Endodermal cell (in vitro differentiated cells): Measurements from ENCODE around the gene NFE2L2. TPM values are rescaled to one million over a fixed set of nuclear protein-coding genes. Genes with fewer than 3 reads are reported as not detected.

Source experiments
- DNase-seq: peaks from one replicate; pipeline ENCODE4 v3.0.0-alpha.2; 2017
- H3K27ac ChIP-seq: 2 replicates; pipeline ENCODE4 v1.5.1; 2013; ENCODE audit warnings: mild to moderate bottlenecking, low read depth, low read length, moderate library complexity
- H3K27me3 ChIP-seq: 2 replicates; pipeline ENCODE4 v1.6.1; 2013; ENCODE audit warnings: mild to moderate bottlenecking, low read length, moderate library complexity; ENCODE audit not compliant: insufficient read depth, control insufficient read depth, poor library complexity, severe bottlenecking
- H3K36me3 ChIP-seq: 2 replicates; pipeline ENCODE4 v1.7.0; 2013; ENCODE audit warnings: mild to moderate bottlenecking, low read length, moderate library complexity; ENCODE audit not compliant: control insufficient read depth, insufficient read depth
- H3K4me1 ChIP-seq: one replicate; pipeline ENCODE4 v1.7.0; 2013; ENCODE audit warnings: low read length; ENCODE audit not compliant: control insufficient read depth, insufficient read depth
- H3K4me3 ChIP-seq: 2 replicates; pipeline ENCODE4 v1.5.1; 2013; ENCODE audit warnings: mild to moderate bottlenecking, low read length, moderate library complexity
- H3K9ac ChIP-seq: 2 replicates; pipeline ENCODE4 v1.6.1; 2013; ENCODE audit warnings: mild to moderate bottlenecking, low read length, moderate library complexity; ENCODE audit not compliant: poor library complexity, severe bottlenecking; ENCODE audit errors: extremely low read depth
- H3K9me3 ChIP-seq: 2 replicates; pipeline ENCODE4 v1.6.1; 2013; ENCODE audit warnings: mild to moderate bottlenecking, low read length, moderate library complexity; ENCODE audit not compliant: control insufficient read depth
- H3K27ac Mint-ChIP-seq: 2 replicates; pipeline ENCODE4 v1.8.0; 2020; ENCODE audit warnings: mixed read lengths
- H3K27me3 Mint-ChIP-seq: 2 replicates; pipeline ENCODE4 v1.8.0; 2021; ENCODE audit warnings: mild to moderate bottlenecking, mixed read lengths; ENCODE audit not compliant: insufficient read depth
- H3K36me3 Mint-ChIP-seq: 2 replicates; pipeline ENCODE4 v1.8.0; 2020; ENCODE audit warnings: low read depth, mixed read lengths
- H3K4me1 Mint-ChIP-seq: 2 replicates; pipeline ENCODE4 v1.8.0; 2020; ENCODE audit warnings: mixed read lengths
- H3K4me3 Mint-ChIP-seq: 2 replicates; pipeline ENCODE4 v1.8.0; 2020; ENCODE audit warnings: mild to moderate bottlenecking, moderate library complexity, mixed read lengths
- H3K9me3 Mint-ChIP-seq: 2 replicates; pipeline ENCODE4 v1.8.0; 2020; ENCODE audit warnings: mild to moderate bottlenecking, mixed read lengths
- WGBS, 2 experiments: methylation state at CpG; one replicate each; pipeline versions ENCODE4 v1.1.5 to v1.1.7; 2013; ENCODE audit warnings: missing lambda C conversion rate in 2 of 2, mixed read lengths in 1 of 2; ENCODE audit not compliant: insufficient coverage in 1 of 2, insufficient read length in 1 of 2; 5-methylcytosine and 5-hydroxymethylcytosine counted together
- total RNA-seq, 2 donors: library from RNA; stranded (reverse); fragmentation: NEBNext Ultra II Directional in 1 of 2; extraction: Animal tissue kit (Norgen Biotek cat#: 25700) in 1 of 2; gene quantifications; 2 replicates in 1 of 2; 3 replicates in 1 of 2; pipeline ENCODE4 v1.2.1, GENCODE V29; 2021
- TF ChIP-seq, protein P1 (sequence below): fragments of 200-600 bp; sonication (generic); conservative IDR thresholded peaks from 2 replicates; pipeline ENCODE4 v1.5.0; 2021; ENCODE audit warnings: antibody characterized with exemption, mild to moderate bottlenecking

NFE2L2 gene
- total RNA-seq, 2 donors from 2014 or later, result 59.0 to 59.1 TPM

DNA sequence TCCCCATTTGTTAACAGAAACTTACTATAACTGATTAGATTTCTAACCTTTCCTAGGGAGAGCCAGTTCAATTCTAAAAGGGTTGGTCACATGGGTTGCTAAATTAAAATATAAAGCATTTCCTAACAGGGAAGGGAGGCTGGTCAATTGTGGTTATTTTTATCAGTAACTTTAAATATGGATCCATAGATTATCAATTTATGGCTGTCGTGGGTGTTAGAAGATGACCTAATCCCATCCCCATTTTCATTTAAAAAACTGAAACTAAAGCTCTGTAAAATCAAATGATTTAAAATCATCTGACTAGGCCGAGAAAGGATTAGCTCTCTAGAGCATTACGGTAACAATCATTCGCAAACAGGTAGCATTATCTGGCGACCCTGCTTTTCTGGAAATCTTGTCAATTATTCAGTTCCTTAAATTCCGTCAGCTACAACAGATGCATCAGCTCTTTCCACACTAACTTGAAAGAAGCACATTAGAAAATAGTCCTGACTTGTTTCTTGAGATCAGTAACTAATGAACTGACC, 52.9 kb downstream of the NFE2L2 start:
- Histone ChIP-seq H3K27ac (peak overlapping the region; percentile 98), H3K4me1 (peaks cover 4% of the 10 kb centered on the region), H3K9me3 (no peaks in the 10 kb centered on the region), H3K36me3 (peaks cover 30% of the 10 kb centered on the region), H3K4me3 (peak overlapping the region; percentile 82), H3K27me3 (no peaks in the 10 kb centered on the region), H3K9ac (peak overlapping the region; percentile 99)
- Mint-ChIP-seq H3K27ac (peak overlapping the region; percentile 100), H3K36me3 (peaks cover 33% of the 10 kb centered on the region), H3K4me1 (peaks cover 31% of the 10 kb centered on the region), H3K27me3 (peaks cover 10% of the 10 kb centered on the region), H3K4me3 (peak overlapping the region; percentile 91), H3K9me3 (no peaks in the 10 kb centered on the region)
- no peak for DNase-seq
- WGBS, 2 experiments, result 34 to 40% methylated on average over 6 of the region's 6 CpGs
- TF ChIP-seq, protein P1, sequence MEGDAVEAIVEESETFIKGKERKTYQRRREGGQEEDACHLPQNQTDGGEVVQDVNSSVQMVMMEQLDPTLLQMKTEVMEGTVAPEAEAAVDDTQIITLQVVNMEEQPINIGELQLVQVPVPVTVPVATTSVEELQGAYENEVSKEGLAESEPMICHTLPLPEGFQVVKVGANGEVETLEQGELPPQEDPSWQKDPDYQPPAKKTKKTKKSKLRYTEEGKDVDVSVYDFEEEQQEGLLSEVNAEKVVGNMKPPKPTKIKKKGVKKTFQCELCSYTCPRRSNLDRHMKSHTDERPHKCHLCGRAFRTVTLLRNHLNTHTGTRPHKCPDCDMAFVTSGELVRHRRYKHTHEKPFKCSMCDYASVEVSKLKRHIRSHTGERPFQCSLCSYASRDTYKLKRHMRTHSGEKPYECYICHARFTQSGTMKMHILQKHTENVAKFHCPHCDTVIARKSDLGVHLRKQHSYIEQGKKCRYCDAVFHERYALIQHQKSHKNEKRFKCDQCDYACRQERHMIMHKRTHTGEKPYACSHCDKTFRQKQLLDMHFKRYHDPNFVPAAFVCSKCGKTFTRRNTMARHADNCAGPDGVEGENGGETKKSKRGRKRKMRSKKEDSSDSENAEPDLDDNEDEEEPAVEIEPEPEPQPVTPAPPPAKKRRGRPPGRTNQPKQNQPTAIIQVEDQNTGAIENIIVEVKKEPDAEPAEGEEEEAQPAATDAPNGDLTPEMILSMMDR, result no peak

DNA sequence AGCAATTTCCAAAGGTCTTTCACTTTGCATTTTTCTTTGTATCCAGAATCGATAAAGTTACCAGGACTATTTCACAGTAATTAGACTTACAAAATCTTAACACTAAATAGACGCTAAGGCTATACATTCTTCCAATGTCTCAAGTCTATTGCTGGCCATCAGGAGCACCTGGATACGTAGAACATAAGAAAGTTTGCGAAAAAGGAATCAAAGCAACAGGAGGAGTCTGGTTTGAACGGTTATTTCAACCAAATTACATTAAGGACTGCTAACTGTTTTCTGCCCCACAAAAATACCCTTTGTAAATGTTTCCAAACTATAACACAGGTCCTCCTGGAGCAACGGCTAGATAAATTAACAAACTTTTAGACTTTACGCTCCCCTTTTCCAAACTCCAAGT, 53.4 kb downstream of the NFE2L2 start:
- peaks cover 15% of the 10 kb centered on the region for H3K27me3 Mint-ChIP-seq

DNA sequence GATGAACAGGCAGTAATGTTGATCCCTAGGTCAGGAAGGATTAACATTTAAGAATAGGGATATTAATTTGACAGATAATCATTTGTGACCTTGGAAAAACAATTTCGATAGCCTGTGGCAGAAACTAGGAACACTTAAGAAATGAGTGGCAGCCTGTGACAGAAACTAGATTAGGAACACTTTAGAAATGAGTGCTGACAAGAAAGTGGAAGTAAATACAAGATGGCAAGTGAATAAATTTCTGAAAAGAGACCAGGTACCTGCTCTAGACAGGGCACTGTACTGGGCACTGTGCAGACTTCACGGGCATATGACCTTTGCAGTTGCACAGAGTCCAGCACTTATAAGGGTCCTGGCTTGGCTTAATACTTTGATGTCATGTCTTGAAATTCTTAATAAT, 57.4 kb downstream of the NFE2L2 start:
- Mint-ChIP-seq H3K9me3 (peaks cover under 1% of the 10 kb centered on the region), H3K4me3 (no peak overlapping the region), H3K36me3 (no peaks in the 10 kb centered on the region), H3K27me3 (peaks cover 46% of the 10 kb centered on the region), H3K27ac (no peak overlapping the region), H3K4me1 (peaks cover 40% of the 10 kb centered on the region)
- Histone ChIP-seq H3K9ac (no peak overlapping the region), H3K4me3 (no peak overlapping the region), H3K4me1 (peaks cover 11% of the 10 kb centered on the region), H3K27ac (no peak overlapping the region), H3K9me3 (no peaks in the 10 kb centered on the region), H3K36me3 (no peaks in the 10 kb centered on the region), H3K27me3 (no peaks in the 10 kb centered on the region)
- DNase-seq, result no peak
- WGBS, 2 experiments, result 92 to 97% methylated on average over 2 of the region's 2 CpGs
- TF ChIP-seq, protein P1, result no peak

More for the DNA sequence above, 53.4 kb downstream of the NFE2L2 start:
- Histone ChIP-seq H3K36me3 (peaks cover 26% of the 10 kb centered on the region), H3K27me3 (no peaks in the 10 kb centered on the region), H3K27ac (peak overlapping the region; percentile 98), H3K9me3 (no peaks in the 10 kb centered on the region), H3K9ac (peak overlapping the region; percentile 99), H3K4me3 (peak overlapping the region; percentile 82), H3K4me1 (peaks cover 4% of the 10 kb centered on the region)
- TF ChIP-seq, protein P1, result no peak
- DNase-seq, result no peak
- Mint-ChIP-seq H3K27ac (peak overlapping the region; percentile 100), H3K4me3 (peak overlapping the region; percentile 91), H3K4me1 (peaks cover 30% of the 10 kb centered on the region), H3K36me3 (peaks cover 28% of the 10 kb centered on the region), H3K9me3 (no peaks in the 10 kb centered on the region)
- WGBS, 2 experiments, result 63 to 84% methylated on average over 3 to 7 of the region's 7 CpGs
